SIG-M5 treated with dmso at 0.1 percent for 504 hours (cell line): Measurements from ENCODE around the gene CDK4.
"Not testable (repeated sequence)": the region's sequence is repeated elsewhere in the genome, so short reads cannot be mapped to it uniquely, and the experiment has no call there.

Experiments
- DNase-seq: peaks from one replicate; lab custom pipeline; 2025; ENCODE audit not compliant: unreplicated experiment; lab: John Stamatoyannopoulos, UW

The CDK4 gene

GRCh38 chr12:57726884-57727757 lies 25.0 kb downstream of the CDK4 start:
- no peak for DNase-seq

GRCh38 chr12:57726151-57726883 lies 25.8 kb downstream of the CDK4 start:
- DNase-seq, result peak; percentile 37

GRCh38 chr12:57725851-57726150 lies 26.3 kb downstream of the CDK4 start:
- no peak for DNase-seq

- DNase-seq, result no peak
Observed at GRCh38 chr12:57724936-57725740, 27.0 kb downstream of the CDK4 start.

- DNase-seq, result no peak
Observed at GRCh38 chr12:57724003-57724935, 27.8 kb downstream of the CDK4 start.

- no peak for DNase-seq
Observed at GRCh38 chr12:57723630-57723962, 28.5 kb downstream of the CDK4 start.

- DNase-seq, result no peak
Observed at GRCh38 chr12:57722716-57723629, 29.1 kb downstream of the CDK4 start.

- not testable (repeated sequence) for DNase-seq
Observed at GRCh38 chr12:57721846-57722608, 30.1 kb downstream of the CDK4 start.

- DNase-seq, result no peak
Observed at GRCh38 chr12:57720606-57721595, 31.2 kb downstream of the CDK4 start.

GRCh38 chr12:57719777-57720605 lies 32.1 kb downstream of the CDK4 start:
- DNase-seq, result no peak

GRCh38 chr12:57718641-57719528 lies 33.2 kb downstream of the CDK4 start:
- DNase-seq, result no peak

GRCh38 chr12:57717846-57718640 lies 34.1 kb downstream of the CDK4 start:
- no peak for DNase-seq

GRCh38 chr12:57717131-57717530 lies 35.0 kb downstream of the CDK4 start:
- DNase-seq, result no peak

GRCh38 chr12:57716305-57716704 lies 35.8 kb downstream of the CDK4 start:
- DNase-seq, result no peak

- no peak for DNase-seq
Observed at GRCh38 chr12:57715786-57716185, 36.3 kb downstream of the CDK4 start.
